HG02943 (cell line): ENCODE measurements around the gene MX2.
"Not testable (repeated sequence)": the region's sequence is repeated elsewhere in the genome, so short reads cannot be mapped to it uniquely, and the experiment has no call there.

Experiments
- ATAC-seq: cut with Tn5 transposase; IDR thresholded peaks from one replicate; pipeline ENCODE4 v1.9.1; 2021; ENCODE audit warnings: mild to moderate bottlenecking, low read depth, moderate library complexity; ENCODE audit not compliant: unreplicated experiment

MX2 gene

GRCh38 chr21:41361786-41362604, at the start of gene MX2:
TSS of gene MX2 (plus strand) at chr21:41362027. CDS start at chr21:41376907, 14,880 bp downstream.
- ATAC-seq: peak; percentile 56

DNA sequence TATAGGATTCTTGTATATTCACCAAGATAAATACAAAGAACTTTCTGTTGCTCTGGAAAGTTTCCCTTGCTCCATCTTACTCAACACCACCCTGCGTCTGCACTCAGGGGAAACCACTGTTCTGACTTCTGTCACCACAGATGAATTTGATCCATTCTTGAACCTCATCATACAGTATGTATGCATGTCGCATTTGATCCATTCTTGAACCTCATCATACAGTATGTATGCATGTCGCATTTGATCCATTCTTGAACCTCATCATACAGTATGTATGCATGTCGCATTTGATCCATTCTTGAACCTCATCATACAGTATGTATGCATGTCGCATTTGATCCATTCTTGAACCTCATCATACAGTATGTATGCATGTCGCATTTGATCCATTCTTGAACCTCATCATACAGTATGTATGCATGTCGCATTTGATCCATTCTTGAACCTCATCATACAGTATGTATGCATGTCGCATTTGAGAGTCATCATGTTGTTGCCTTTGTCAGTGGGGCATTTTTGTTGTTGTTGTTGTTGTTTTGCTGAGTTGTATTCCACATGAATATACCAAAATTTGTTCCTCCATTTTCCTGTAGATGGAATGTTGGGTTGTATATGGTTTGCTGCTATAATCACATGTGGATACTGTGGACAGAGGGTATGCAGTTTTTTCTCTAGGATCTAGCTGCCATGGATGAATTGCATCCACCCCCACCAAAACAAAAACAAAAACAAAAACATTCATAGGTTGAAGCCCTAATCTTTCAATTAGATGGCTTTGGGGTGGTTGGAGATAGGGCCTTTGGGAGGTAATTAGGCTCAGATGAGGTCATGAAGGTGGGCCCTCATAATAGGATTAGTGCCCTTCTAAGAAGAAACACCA, 48.3 kb upstream of the MX2 start:
- ATAC-seq: not testable (repeated sequence)

DNA sequence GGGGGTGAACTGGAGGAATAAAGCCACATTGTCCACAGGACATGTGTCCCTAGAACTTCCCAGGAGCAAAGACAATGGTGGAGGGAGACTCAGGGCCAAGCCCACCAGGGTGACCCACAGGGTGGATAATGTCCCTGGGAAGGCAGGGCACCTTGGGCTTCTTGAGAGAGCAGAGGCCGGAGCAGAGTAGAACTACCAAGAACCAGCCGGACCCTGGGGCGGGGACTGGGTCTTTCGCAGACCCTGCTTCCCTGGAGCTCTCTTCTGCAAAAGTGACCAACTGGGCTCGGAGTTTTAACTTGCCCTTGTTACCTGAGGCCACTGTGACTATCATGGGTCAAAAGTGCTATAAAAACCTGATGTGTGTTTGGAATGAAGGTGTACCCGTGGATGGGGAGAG, 46.1 kb upstream of the MX2 start:
- no peak for ATAC-seq

DNA sequence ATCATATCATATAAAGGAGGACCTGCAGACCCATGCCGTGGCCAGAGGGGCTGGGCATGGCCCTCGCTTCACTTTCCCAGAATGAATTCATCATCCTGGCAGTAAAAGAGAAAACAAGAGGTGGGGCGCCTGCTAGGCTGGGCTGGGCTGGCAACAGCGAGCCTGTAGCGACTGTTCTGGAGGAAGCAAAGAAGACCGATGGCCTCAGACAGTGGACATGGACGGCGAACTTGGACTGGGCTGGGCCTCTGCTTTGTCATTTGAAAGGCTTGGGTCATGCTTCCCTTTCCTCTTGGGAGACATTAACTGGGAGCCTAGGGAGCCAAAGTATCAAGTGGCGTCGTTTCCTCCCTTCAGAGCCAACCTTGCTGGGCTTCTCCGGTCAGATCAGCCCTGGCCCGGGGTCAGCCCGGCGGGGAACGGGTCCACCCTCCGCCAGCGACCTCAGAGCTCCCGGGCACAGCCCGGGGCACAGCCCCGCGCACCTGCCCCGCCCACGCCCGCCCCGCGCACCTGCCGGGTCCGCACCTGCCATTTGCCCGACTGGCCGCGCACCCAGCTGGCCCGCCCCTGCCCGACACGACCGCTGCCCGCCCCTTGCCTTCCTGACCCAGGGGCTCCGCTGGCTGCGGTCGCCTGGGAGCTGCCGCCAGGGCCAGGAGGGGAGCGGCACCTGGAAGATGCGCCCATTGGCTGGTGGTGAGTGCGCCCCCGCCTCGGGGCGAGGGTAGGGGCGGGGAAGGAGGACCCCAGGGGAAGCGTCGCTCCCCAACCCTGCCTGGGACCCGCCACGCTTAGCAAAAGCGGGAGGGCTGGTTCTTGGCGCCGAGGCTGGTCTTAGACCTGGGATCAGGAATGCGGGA, 45.4 kb upstream of the MX2 start, which contains the start of gene FAM3B:
FAM3B (plus strand) TSS at position 602 of the 863 bp plus-strand sequence; CDS start at position 681, 79 bp downstream.
- no peak for ATAC-seq

DNA sequence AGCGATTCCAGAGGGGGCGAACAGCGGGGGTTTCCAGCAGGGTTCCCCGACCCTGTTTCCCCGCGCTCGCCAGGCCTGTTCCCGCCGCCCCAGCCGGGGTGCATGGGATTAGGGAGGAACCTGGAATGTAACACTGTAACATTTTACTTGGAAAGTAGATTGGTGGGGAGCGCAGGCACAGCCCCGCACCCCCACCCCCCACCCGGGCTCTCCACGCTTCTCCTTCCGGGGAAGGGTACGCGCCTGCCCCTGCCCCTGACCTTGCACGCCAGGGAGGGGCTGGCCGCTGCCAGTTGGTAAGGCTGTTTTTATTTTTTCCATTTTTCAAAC, 44.8 kb upstream of the MX2 start:
- no peak for ATAC-seq

GRCh38 chr21:41317458-41317857, 44.4 kb upstream of the MX2 start:
- no peak for ATAC-seq

GRCh38 chr21:41318218-41318617, 43.6 kb upstream of the MX2 start:
- no peak for ATAC-seq

DNA sequence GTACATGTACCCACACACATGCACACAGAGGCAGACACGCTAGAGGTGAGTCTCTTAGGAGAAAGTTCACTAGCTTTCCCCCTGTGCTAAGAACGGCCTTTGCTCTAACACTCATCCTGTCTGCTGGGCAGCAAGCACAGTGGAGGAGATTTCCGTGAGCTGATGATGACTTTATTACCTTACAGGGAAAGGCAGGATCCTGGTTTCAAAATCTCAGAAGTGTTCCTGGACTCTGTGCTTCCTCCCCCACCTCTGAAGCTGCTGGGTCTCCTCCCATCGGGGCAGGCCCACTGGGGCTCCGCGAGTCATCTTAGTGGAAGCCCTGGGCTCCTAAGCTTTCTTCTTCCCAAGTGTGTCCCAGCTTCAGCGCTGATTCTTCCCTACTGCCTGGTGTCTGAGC, 42.6 kb upstream of the MX2 start:
- no peak for ATAC-seq

DNA sequence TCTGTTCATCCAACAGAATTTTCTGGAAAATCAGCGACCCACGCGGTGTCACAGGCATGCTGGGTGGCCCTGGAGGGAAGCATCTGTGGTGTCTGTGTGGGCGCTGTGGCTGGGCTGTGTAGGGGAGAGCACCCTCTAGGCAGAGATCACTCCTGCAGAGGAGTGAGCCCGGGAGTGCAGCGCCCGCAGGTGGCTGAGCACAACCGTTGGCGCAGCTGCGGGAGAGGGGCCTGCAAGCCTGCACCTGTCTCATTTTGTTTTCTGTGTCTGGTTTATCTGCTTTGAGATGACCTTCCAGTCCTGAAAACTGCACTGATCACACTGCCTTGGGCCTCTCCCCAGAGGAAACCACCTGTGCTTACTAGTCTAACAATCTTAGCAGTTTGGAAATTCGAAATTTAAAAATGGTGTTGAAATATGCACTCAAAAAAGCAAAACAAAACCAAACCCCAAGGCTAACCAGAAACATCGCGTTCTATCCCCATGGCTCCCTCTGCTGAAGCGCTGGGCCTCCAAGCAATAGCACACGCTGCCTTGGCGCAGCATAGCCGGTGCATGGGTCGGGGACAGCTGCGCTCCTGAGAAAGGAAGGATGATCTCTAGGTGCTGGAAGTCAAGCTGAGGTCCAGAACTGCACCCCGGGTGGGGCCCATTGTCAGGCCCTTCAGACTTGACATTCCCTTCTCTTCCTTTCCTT, 40.5 kb upstream of the MX2 start:
- no peak for ATAC-seq

DNA sequence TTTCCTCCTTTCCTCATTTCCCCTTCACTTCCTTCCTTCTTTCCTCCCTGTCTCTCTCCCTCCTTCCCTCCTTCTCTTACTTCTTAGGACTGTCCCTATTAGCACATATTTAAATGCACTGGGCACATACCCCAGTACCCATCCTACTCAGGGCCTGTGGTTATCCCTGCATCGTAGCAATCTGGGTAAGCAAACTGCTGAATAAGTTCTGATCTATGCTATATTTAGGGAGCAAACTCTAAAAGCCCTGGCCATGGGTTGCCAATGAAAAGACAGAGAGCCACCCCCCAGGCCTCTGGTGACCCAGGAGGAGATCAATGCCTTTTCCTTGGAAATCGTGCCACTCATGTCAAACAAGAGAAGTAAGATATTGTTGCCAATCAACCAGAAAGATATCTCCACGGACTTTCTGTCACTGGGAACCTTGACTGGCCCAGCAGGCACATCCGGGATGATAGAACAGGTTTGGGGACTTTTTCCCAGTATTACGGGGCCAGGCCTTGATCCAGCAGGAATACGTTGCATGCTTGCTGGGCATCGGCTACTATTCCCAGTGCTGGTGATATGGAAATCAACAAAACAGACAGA, 39.8 kb upstream of the MX2 start:
- ATAC-seq: no peak

DNA sequence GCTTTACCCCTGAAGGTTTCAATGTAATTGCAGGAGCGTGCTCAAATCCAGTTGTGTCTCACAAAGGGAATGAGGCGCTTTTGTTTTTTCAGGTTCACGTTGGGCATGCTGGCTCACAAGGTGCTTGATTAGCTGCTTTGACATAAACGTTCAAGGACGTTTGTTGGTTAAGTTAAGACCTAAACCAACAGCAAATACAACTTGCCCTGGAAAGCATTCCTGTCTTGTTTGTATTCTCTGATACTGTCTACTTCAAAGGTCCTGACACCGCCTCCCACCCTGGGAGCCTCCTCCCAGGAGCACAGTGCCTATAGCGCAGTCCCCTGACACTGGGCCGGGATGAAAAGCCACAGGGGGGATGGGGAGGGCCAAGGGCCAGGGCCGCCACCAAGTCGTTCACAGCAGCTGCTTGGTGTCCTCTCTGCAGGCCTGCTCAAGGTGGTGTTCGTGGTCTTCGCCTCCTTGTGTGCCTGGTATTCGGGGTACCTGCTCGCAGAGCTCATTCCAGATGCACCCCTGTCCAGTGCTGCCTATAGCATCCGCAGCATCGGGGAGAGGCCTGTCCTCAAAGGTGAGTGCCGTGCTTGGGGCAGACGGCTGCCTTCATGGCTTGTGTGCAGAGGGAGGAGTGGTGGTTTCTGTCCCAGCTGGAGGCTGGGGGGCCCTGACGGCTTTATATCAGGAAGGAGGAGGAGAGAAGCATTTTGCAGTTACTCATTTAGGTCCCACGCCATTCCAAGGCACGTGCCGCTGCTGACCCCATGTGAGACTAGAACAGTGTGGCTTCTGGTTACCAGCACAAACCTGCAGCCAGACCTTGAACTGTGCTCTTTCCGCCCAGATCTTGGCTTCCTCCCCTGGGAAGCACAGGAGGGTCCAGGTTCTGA, 39.1 kb upstream of the MX2 start:
- no peak for ATAC-seq

DNA sequence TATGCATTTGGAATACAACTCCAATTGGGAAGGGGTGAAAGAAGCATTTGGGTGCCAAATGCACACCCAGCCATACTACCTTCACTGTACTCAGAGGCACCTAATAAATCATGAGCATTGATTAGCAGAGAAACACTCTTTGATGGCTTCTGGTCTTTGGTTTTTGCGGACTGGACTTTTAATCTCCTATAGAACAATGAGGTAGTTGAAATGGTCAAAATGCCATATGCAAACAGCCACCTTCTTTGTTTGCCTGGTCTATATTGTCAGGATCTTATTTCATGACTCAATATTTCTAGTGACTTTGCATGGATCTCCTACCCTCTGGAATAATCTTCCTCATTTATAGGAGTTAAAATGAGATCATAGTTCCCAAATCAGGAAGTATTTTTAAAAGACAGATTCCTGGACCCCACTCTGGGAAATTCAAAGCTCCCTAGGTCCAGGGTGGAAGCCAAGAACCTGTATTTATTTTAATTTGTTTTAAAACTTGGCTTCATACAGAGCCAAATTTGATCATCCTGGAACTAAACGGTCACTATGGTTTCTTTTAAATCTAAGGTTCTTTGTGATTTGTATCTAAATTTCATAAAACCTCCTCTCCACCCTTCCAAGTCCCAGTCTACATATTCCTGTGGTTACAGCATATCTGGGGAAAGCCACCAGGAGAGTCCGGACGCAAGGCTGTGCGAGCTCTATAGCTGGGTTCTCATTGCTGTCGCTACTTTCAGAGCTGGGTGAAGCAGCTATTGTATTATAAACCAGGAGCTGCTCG, 36.5 kb upstream of the MX2 start:
- no peak for ATAC-seq

DNA sequence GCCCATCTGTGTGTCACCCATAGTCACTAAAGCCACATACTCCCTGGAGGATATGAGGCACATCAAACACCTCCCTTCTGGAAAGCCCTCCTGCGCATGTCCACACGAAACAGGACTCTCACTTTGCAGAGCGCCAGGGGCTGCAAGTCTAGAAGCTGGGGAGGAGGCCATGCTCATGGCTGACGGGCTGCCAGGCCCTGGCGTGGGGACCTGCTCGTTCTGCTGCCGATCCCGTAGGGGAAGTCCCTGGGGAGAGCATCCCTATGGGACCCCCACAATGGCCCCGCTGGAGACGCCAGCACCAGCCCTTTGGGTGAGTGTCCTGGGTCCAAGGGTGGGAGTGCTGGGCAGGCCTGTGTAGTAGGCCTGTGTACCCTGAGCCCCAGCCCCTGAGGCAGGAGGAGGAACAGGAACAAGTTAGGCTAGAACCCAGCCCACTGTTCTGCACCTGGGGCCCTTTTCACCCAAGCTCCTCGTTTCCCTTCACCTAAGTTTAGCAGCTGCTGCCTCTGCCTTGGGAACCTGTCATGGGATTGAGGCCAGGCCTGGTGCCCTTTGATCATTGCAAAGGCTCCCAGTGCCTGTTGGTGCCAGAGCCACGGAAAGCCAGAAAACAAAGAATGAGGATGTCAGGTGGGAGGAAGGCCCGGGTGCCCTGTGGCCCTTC, 35.3 kb upstream of the MX2 start:
- ATAC-seq: no peak

GRCh38 chr21:41327753-41328152, 34.1 kb upstream of the MX2 start:
- ATAC-seq: no peak

DNA sequence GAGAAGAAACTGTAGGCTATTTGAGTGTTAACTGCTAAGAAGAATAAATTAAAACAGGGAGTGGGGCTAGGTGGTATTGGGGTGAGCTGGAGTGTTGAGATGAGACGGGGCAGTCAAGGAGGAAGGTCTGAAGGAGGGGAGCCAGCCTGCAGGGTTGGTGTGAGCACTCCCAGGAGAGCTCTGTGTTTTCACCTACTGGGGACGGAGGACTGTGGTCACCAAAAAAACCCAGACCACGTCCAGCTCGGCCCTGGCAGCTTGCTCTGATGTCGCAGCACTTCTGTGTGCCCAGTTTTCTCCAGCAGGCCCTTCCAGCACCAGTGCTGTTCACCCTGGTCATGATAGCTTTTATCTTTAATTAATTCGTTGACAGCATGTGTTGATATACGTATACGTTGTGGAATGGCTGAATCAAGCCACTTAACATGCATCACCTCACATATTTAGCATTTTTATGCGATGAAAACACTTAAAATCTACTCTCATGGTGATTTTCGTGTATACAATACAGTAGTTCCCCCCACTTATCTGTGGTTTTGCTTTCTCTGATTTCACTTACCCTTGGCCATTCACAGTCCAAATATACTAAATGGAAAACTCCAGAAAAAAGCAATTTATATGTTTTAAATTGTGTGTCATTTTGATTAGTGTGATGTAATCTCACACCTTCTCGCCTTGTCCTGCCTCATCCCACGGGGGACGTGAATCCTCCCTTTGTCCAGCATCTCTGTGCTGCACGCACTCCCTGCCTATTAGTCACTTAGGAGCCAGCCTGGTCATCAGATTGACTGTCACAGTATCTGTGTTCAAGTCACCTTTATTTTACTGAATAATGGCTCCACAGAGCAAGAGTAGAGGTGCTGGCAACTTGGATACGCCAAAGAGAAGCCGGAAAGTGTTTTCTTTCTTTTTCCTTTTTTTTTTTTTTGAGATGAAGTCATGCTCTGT, 32.9 kb upstream of the MX2 start:
- no peak for ATAC-seq

GRCh38 chr21:41333752-41334151, 28.1 kb upstream of the MX2 start:
- ATAC-seq: no peak
